HG03342 (cell line): ENCODE data around the gene CIZ1.

ENCODE experiments used
- ATAC-seq: cut with Tn5 transposase; IDR thresholded peaks from one replicate; pipeline ENCODE4 v1.9.1; 2021; ENCODE audit warnings: mild to moderate bottlenecking, moderate library complexity; ENCODE audit not compliant: unreplicated experiment

Gene CIZ1

DNA sequence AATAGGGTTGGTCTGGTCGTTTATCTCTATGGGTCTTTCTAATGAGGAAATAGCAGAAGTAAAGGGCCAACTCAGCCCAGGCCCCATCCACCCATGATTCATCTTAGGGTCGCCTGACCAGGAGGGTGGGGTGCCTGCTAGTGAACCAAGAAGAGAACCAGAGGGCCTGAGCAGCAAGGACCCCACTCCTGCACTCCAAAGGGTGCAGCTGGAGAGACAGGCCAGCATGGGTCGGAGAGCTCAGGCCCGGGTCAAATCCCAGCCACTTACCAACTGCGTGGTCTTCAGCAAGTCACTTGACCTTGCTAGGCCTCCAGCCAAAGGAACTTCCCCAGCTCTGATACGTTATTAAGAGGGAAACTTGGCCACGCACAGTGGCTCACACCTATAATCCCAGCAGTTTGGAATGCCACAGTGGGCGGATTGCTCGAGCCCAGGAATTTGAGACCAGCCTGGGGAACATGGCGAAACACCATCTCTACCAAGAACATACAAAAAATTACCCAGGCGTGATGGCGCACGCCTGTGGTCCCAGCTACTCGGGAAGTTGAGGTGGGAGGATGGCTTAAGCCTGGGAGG, 27.0 kb downstream of the CIZ1 start:
- ATAC-seq = no peak

DNA sequence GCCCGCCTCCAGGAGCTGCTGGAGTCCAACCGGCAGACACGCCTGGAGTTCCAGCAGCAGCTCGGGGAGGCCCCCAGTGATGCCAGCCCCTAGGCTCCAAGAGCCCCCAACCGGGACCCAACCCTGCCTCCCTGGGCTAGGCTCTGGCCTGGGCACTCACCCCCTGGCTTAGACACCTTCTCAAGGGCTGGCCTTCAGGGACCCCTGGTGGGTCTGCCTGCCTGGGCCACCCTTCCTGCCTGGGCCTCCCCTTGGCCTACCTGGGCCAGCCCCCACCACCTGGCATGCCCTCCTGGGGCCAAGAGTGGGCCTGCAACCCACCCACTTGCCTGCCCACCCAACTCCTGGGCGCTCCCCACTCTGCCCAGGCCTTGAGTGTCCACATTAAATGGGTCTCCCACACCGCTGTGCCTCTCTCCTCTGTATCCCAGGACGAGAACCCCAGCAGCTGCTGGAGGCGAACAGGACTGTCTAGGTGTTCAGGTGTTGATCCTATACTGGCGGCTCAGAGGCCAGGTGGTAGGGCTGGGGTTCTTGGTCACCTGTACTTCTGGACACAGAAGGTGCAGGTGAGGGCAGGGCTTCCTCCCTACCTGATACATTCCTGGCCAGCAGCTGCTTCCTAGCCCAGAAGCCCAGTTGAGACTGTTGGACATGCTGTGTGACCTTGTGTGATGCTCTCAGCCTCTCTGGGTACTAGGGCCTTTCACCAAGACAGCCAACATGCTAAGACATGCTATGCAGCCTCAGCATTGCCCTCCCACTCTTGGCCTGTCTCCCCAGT, 27.7 kb downstream of the CIZ1 start:
- ATAC-seq = no peak

DNA sequence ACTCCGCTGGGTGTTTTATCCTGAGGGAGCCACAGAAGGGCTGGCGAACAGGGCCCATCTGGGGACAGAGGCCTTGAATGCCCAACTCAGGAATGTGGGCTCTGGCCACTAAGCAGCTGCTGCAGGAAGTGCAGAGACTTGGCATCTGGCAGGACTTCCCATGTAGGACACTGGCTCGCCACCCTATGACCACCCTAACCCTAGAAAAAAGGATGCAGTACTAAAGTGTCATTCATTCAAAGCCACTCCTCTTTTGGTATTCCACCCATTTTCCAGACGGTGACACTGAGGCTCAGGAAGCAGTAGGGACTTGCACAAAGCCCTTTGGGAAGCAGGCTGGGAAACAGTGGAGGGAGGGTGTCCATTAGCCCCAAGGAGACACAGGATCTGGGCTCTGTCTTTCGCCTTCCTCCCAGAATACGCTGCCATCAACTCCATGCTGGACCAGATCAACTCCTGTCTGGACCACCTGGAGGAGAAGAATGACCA, 28.3 kb downstream of the CIZ1 start:
- no peak for ATAC-seq

DNA sequence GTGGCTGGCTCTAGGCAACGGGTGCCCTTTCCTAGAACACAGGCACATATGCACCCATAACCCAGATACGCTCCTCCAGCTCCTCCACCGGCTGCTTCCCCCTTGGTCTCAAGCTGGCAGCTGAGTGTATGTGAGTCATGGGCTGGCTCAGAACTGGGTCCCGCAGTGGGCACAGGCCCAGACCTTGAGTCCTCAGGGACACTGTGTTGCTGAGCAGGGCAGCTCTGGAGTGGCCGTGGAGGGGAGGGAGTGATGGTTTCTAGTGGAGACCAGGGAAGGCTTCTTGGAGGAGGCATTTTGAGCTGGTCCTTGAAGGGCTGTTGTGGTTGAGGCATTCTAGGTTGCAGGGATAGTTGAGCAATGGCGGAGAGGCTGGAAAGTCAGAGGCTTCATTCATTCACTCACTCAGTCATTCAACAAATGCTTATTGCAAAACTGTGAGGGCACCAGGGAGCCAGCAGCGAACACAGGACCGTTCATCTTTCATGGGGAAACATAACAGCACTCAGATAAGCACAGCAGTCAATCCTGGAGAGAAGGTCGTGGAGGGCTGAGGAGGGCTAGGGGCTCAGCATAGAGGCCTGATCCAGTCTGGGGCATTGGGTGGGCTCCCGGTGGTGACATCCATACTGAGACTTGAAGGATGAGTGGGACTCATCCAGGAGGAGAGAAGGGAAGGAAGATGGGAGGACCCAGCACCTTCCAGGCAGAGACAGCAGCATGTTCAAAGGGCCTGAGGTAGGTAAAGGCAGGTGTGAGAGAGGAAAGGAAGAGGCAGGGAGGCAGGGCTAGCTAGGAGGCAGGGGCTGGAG, 29.0 kb downstream of the CIZ1 start:
- ATAC-seq = no peak

GRCh38 chr9:128161215-128161902, 30.0 kb downstream of the CIZ1 start:
- ATAC-seq = no peak

- peak; percentile 9 for ATAC-seq
Measured at GRCh38 chr9:128160603-128160987, 30.8 kb downstream of the CIZ1 start.

- peak; percentile 68 for ATAC-seq
Measured at GRCh38 chr9:128159784-128160602, 31.4 kb downstream of the CIZ1 start, which contains the start of gene BBLN. BBLN (plus strand) TSS chr9:128160265; CDS start chr9:128160408, 143 bp downstream.

DNA sequence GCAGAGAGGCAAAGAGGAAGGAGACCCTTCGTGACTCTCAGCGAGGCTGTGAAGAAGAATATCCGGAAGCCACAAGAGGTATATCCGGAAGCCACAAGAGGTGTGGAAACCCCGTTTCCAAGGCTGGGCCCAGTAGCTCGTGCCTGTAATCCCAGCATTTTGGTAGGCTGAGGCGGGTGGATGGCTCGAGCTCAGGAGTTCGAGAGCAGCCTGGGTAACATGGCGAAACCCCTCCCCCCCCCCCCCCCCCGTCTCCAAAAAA, 31.9 kb downstream of the CIZ1 start:
- no peak for ATAC-seq

- no peak for ATAC-seq
Measured at GRCh38 chr9:128155736-128156500, 35.5 kb downstream of the CIZ1 start.

DNA sequence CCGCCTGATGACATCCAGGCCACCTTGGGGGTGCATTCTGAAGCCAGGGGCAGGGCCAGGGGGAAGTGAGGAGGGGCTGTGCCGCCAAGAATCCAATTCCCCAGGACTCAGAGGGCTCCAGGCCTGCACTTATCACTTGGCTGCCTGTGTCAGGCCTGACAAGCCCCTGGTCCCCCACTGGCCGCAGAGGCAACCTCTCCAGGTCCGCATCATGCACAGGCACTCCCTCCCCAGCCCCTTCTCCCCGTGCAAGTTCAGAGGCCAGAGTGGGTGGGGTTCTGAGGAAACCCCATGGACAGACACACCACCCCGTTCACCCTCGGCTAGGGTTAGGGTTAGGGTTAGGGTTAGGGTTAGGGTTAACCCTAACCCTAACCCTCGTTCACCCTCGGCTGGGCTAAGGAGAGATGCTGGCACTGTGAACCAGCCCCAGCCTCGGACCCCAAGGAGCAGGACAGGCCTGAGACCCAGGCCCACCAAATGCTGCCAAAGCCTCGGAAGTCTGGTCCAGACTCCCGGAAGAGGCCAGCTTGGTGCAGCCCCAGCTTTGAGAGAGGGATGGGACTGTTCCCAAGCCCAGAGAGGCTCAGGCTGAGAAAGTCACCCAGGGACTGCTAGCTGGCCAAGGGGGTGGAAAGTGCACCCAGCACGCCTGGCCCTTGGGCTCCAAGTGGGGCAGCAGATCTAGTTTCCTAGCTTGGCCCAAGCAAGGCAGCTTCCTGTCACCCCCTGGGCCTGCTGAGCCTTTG, 37.3 kb downstream of the CIZ1 start:
- no peak for ATAC-seq

DNA sequence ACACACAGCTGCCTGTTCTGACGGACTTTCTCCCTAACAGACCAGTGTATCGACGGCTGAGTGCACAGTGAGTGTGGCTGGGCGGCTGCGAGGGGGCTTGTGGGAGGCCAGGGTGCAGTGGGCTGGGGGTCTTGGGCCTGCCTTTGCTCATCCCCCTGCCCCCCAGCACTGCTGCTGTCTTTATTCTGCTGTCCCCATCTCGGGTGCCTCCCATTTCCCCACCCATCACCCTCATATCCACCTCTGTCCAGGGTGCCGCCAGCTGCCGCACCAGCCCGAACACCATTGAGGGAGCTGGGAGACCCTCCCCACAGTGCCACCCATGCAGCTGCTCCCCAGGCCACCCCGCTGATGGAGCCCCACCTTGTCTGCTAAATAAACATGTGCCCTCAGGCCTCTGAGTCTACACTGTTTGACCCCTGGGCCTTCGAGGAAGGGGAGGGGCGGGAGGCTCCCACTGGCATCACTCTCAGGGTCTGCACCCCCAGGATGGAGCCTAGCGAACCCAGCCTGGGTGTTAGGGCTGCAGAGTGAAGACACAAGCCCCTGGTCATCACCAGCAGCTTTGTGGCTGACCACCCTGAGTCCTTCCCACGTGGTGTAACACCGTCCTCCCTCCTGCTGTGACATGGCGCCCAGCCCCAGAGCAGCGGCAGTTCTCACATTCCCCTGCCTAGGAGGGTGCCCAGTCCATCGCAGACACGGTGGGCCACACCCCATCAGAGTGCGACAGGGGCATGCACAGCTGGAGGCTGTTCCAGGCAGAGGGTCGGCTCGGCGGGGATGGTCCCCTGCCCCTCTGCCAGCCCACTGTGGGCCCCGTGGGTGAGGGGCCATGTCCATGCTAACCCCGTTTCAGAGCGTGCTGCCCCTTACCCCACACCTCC, 38.1 kb downstream of the CIZ1 start:
- no peak for ATAC-seq

DNA sequence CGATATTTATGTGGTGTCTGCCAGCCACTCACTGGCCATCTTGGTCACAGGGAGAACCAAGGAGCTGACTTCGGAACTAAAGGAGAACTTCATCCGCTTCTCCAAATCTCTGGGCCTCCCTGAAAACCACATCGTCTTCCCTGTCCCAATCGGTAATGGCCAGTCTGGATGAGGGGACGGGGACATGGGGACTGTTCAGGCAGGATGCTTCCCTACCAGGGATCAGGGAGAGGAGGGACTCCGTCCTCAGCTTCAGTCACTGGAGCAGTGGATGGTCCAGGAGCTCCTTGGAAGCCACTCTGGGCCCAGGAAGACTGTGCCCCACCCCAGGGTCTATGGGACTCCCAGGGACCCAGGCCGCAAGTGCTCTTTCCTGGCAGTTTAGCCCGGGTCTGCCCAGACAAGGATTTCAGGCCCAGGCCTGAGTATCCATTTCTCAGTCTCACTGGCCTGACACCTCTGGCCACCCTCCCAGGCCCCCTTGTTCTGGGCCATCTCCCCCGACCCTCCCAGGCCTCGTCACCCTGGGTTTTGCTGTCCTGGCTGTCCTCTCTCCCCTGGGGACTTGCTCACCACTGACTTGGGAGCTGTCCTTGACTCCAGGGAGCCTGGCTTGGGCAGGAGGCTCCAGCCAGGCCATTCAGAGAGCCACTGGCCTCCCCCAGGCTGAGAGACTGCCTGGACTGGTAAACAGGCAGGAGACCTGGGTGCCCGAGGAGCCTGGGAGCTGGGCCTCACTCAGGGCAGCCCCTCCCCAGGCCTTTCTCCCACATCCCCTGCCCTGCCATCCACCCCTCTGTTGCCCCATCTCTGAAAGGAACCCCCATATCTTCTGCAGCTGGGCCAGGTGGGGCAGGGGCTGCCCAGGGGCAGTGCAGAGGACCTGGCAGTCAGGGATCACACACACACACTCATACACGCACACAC, 39.0 kb downstream of the CIZ1 start:
- no peak for ATAC-seq

GRCh38 chr9:128151309-128152132, 39.9 kb downstream of the CIZ1 start:
- no peak for ATAC-seq

DNA sequence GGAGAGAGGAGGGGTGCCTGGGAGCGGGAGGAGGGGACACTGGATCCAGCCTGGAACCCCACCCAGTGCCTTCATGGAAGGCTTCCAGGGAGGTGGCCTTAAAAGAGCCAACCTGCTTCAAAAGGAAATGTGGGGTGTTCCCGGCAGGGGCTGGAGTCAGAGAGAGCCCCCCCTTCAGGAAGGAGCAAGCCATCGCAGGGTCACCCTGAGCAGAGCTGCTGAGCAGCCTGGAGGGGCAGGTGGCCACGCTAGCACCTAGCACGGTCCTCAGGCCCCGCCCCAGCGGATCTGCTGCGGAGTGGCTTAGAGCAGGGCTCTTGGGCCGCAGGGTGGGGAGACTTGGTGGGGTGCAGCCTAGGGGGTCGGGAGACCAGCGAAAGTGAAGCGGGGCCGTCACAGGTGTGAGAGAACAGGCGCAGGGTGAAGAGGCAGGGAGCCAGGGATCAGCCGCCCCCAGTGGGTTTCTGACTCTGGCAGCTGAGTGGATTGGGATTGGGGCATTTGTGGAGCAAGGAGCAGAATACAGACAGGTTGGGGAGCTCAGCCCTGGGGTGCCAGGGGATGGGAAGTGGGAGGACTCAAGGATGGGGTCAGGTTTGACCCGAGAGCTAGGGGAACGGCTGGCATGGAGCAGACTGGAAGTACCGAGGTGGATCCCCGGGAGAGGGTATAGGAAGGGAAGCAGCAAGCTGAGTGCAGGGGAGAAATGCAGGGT, 40.6 kb downstream of the CIZ1 start:
- ATAC-seq = no peak

DNA sequence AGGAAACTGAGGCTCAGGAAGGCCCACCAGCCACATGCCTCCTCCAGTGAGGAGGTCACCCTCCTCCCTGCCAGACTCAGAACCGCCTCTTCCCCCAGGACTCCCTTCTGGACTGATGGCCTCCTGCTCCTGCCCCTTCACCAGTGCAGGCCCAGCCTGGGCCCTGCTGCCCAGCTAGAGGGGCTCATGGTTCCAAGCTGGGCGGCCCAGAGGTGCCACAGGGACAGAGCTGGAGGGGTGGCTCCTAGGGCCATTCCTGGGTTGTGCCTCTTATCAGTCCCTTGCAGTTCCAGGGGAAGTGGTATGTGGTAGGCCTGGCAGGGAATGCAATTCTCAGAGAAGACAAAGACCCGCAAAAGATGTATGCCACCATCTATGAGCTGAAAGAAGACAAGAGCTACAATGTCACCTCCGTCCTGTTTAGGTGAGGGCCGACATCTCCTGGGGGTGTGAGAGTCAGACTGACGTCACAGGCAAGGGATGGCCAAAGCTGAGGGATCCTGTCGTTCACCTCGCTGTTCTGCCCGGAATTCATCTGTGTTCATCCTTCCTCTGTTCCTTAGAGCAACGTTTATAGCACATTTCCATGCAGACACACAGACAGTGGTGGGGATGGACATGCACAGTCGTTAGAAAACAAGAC, 41.3 kb downstream of the CIZ1 start:
- no peak for ATAC-seq
